K562 (cell line): ENCODE measurements around the gene TF.

Experiments
- ARID4B ChIP-seq: sonication (generic); formaldehyde crosslinking; IDR thresholded peaks from 2 replicates; pipeline ENCODE4 v1.8.0; 2022; ENCODE audit warnings: mild to moderate bottlenecking, missing genetic modification reagents
- BCL6 ChIP-seq: fragments of 250-450 bp; sonication (Bioruptor Pico); IDR thresholded peaks from 2 replicates; pipeline ENCODE4 v1.4.0; 2020
- CGGBP1 ChIP-seq: fragments of 250-450 bp; sonication (Bioruptor Pico); IDR thresholded peaks from 2 replicates; pipeline ENCODE4 v1.9.0; 2021; ENCODE audit warnings: mild to moderate bottlenecking
- CTCF ChIP-seq, 3 experiments: IDR thresholded peaks in 2 of 3; conservative IDR thresholded peaks in 1 of 3; 2 replicates each; pipeline ENCODE4 v1.5.1; 2011 to 2012; ENCODE audit warnings: low read length in 3 of 3, mild to moderate bottlenecking in 3 of 3, control low read depth in 2 of 3, improper control_type of control experiment in 1 of 3, inconsistent platforms in 1 of 3, low read depth in 1 of 3, mixed read lengths in 1 of 3, moderate library complexity in 1 of 3; ENCODE audit not compliant: insufficient read depth in 2 of 3
- ZNF354B ChIP-seq: fragments of 250-450 bp; sonication (Bioruptor Pico); IDR thresholded peaks from 2 replicates; pipeline ENCODE4 v1.4.0; 2020

- no peak for TF ChIP-seq BCL6 (CRISPR knock-in tag)
- TF ChIP-seq ARID4B: no peak
- no peak for TF ChIP-seq CTCF (IDR thresholded peaks at IDR 0.05 in 2 of 3, conservative IDR thresholded peaks at IDR 0.05 in 1 of 3; ENCODE audit: insufficient read depth in 2 of 3, low read depth in 1 of 3, low read length in 3 of 3)
- no peak for TF ChIP-seq ZNF354B
- TF ChIP-seq CGGBP1 (CRISPR knock-in tag): no peak
Observed at GRCh38 chr3:133825969-133826727, 80.0 kb downstream of the TF start.
